GM13976 (cell line): ENCODE measurements around the gene SHISAL2A.

ENCODE experiments used
- DNase-seq: peaks from one replicate; pipeline ENCODE4 v3.0.0; 2012; ENCODE audit warnings: low spot score
- CTCF ChIP-seq: IDR thresholded peaks from 2 replicates; pipeline ENCODE4 v1.5.1; 2012; ENCODE audit warnings: borderline replicate concordance, mild to moderate bottlenecking; ENCODE audit not compliant: insufficient read depth; ENCODE audit errors: extremely low read depth, missing control alignments, control extremely low read depth
- in situ Hi-C: fragments of 300-500 bp; cut with MboI; formaldehyde crosslinking; loops from one replicate; pipeline ENCODE4 v1.12.0; 2022; ENCODE audit warnings: low sequenced_read_pairs, mixed read lengths, inconsistent platforms; ENCODE audit not compliant: unreplicated experiment

SHISAL2A gene

GRCh38 chr1:52674497-52675384 lies 41.8 kb downstream of the SHISAL2A start:
- no peak for DNase-seq
- in situ Hi-C loops, result loop anchor here (25.0 kb wide), 1 partner anchor 537 kb away; the partner anchor contains the start of gene ZFYVE9

GRCh38 chr1:52676249-52676903 lies 43.4 kb downstream of the SHISAL2A start:
- no peak for DNase-seq
- no peak for TF ChIP-seq CTCF
- in situ Hi-C loops, result loop anchor here (25.0 kb wide), 1 partner anchor 539 kb away; the partner anchor contains the start of gene ZFYVE9

More at GRCh38 chr1:52674497-52675384, 41.8 kb downstream of the SHISAL2A start:
- TF ChIP-seq CTCF, result no peak

- TF ChIP-seq CTCF, result no peak
- DNase-seq, result no peak
- in situ Hi-C loops, result loop anchor here (25.0 kb wide), 1 partner anchor 540 kb away; the partner anchor contains the start of gene ZFYVE9
These were observed 44.3 kb downstream of the SHISAL2A start for GRCh38 chr1:52677076-52677806.

- in situ Hi-C loops, result loop anchor here (25.0 kb wide), 1 partner anchor 542 kb away; the partner anchor contains the start of gene ZFYVE9
- no peak for TF ChIP-seq CTCF
- DNase-seq, result no peak
These were observed 46.1 kb downstream of the SHISAL2A start for GRCh38 chr1:52679048-52679447.

- DNase-seq, result no peak
- no peak for TF ChIP-seq CTCF
- in situ Hi-C loops, result loop anchor here (25.0 kb wide), 1 partner anchor 542 kb away; the partner anchor contains the start of gene ZFYVE9
These were observed 46.5 kb downstream of the SHISAL2A start for GRCh38 chr1:52679498-52679897.

- in situ Hi-C loops, result loop anchor here (10.0 to 25.0 kb wide), 2 partner anchors 286 to 543 kb away; partner anchors contain the start of gene ZFYVE9
- TF ChIP-seq CTCF, result no peak
- DNase-seq, result no peak
These were observed 47.4 kb downstream of the SHISAL2A start for GRCh38 chr1:52680353-52680752.
